ENCODE data around the gene EIF1.

Gene EIF1

GRCh38 chr17:41734949-41735313, 46.2 kb downstream of the EIF1 start:
- Histone ChIP-seq H3K36me3 (ENCODE audit: insufficient read depth, low read length) (no peaks in the 10 kb centered on the region), H3K27ac (ENCODE audit: low read depth, low read length, poor library complexity, severe bottlenecking) (no peak overlapping the region), H3F3A (ENCODE audit: insufficient read depth, low read length) (no peaks in the 10 kb centered on the region), H3K9me3 (ENCODE audit: low read length) (no peaks in the 10 kb centered on the region), H3K9ac (ENCODE audit: low read length) (no peak overlapping the region), H4K20me1 (ENCODE audit: insufficient read depth, low read length) (no peaks in the 10 kb centered on the region), H3K4me3 (ENCODE audit: low read depth, low read length, poor library complexity, severe bottlenecking) (no peak overlapping the region), H3K4me2 (ENCODE audit: low read length) (no peak overlapping the region), H3K27me3 (ENCODE audit: insufficient read depth, low read length) (no peaks in the 10 kb centered on the region; the same call in 1 of the 2 replicates), H3K79me2 (ENCODE audit: insufficient read depth, low read length) (no peaks in the 10 kb centered on the region), H3K4me1 (ENCODE audit: insufficient read depth, low read length, severe bottlenecking) (peaks cover 5% of the 10 kb centered on the region), H2AFZ (ENCODE audit: low read length) (no peak overlapping the region), H3K9me2 (ENCODE audit: low read depth, low read length) (no peaks in the 10 kb centered on the region)
- TF ChIP-seq EZH2 (IDR thresholded peaks at IDR 0.05; ENCODE audit: borderline replicate concordance, low read length), result no peak
- no peak for TF ChIP-seq CTCF (IDR thresholded peaks at IDR 0.05; ENCODE audit: low read length)

GRCh38 chr17:41735744-41736143, 47.1 kb downstream of the EIF1 start:
- no peaks in the 10 kb centered on the region for H3K36me3 ChIP-seq (ENCODE audit: insufficient read depth, low read length)
- peaks cover 3% of the 10 kb centered on the region; the same call in 1 of the 2 replicates for H3K27me3 ChIP-seq (ENCODE audit: insufficient read depth, low read length)
- H2AFZ ChIP-seq (ENCODE audit: low read length), result no peak overlapping the region
- no peaks in the 10 kb centered on the region for H4K20me1 ChIP-seq (ENCODE audit: insufficient read depth, low read length)
- H3K4me2 ChIP-seq (ENCODE audit: low read length), result no peak overlapping the region
- H3K9me3 ChIP-seq (ENCODE audit: low read length), result no peaks in the 10 kb centered on the region
- H3K27ac ChIP-seq (ENCODE audit: low read depth, low read length, poor library complexity, severe bottlenecking), result no peak overlapping the region
- H3K9ac ChIP-seq (ENCODE audit: low read length), result no peak overlapping the region
- H3K4me1 ChIP-seq (ENCODE audit: insufficient read depth, low read length, severe bottlenecking), result peaks cover 5% of the 10 kb centered on the region
- H3K79me2 ChIP-seq (ENCODE audit: insufficient read depth, low read length), result no peaks in the 10 kb centered on the region
- no peaks in the 10 kb centered on the region for H3K9me2 ChIP-seq (ENCODE audit: low read depth, low read length)
- H3F3A ChIP-seq (ENCODE audit: insufficient read depth, low read length), result no peaks in the 10 kb centered on the region
- no peak overlapping the region for H3K4me3 ChIP-seq (ENCODE audit: low read depth, low read length, poor library complexity, severe bottlenecking)
- TF ChIP-seq EZH2 (IDR thresholded peaks at IDR 0.05; ENCODE audit: borderline replicate concordance, low read length), result no peak
- no peak for TF ChIP-seq CTCF (IDR thresholded peaks at IDR 0.05; ENCODE audit: low read length)

- TF ChIP-seq CTCF (IDR thresholded peaks at IDR 0.05; ENCODE audit: low read length), result no peak
- H3K27ac ChIP-seq (ENCODE audit: low read depth, low read length, poor library complexity, severe bottlenecking), result no peak overlapping the region
- H3K9me2 ChIP-seq (ENCODE audit: low read depth, low read length), result no peaks in the 10 kb centered on the region
- H3K4me3 ChIP-seq (ENCODE audit: low read depth, low read length, poor library complexity, severe bottlenecking), result no peak overlapping the region
- H3K27me3 ChIP-seq (ENCODE audit: insufficient read depth, low read length), result peaks cover 11% of the 10 kb centered on the region; the same call in 1 of the 2 replicates
- H3K4me1 ChIP-seq (ENCODE audit: insufficient read depth, low read length, severe bottlenecking), result peaks cover 5% of the 10 kb centered on the region
- H4K20me1 ChIP-seq (ENCODE audit: insufficient read depth, low read length), result no peaks in the 10 kb centered on the region
- H3K9ac ChIP-seq (ENCODE audit: low read length), result no peak overlapping the region
- H3K4me2 ChIP-seq (ENCODE audit: low read length), result no peak overlapping the region
- no peaks in the 10 kb centered on the region for H3K36me3 ChIP-seq (ENCODE audit: insufficient read depth, low read length)
- H3K9me3 ChIP-seq (ENCODE audit: low read length), result no peaks in the 10 kb centered on the region
- no peak overlapping the region for H2AFZ ChIP-seq (ENCODE audit: low read length)
- H3K79me2 ChIP-seq (ENCODE audit: insufficient read depth, low read length), result no peaks in the 10 kb centered on the region
- no peaks in the 10 kb centered on the region for H3F3A ChIP-seq (ENCODE audit: insufficient read depth, low read length)
Observed at GRCh38 chr17:41736983-41737679, 48.4 kb downstream of the EIF1 start.

Data from OCI-LY1 (cell line).